ENCODE measurements around the gene SMAGP. TPM values are rescaled to one million over a fixed set of nuclear protein-coding genes. Genes with fewer than 3 reads are reported as not detected.

SMAGP gene
- total RNA-seq, 1 experiment from 2014 or later, result 11.6 TPM

DNA sequence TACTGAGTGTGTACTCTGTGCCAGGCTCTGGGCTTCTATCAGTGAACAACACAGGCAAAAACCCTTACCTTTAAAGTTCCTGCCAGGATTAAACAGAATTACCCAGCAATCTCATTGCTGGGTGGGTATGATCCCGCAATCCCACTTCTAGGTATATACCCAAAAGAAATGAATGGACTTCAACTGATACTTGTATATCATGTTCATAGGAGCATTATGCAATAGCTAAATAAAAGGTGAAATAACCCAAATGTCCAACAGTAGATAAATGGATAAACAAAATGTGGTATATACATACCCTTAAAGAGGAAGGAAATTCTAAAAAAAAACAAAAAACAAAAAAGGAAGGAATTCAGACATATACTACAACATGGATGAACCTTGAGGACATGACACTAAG, 16.9 kb downstream of the SMAGP start:
- Mint-ChIP-seq H3K9me3 (no peaks in the 10 kb centered on the region), H3K4me1 (peaks cover 18% of the 10 kb centered on the region), H3K27ac (no peak overlapping the region), H3K27me3 (ENCODE audit: low read depth) (no peaks in the 10 kb centered on the region), H3K36me3 (no peaks in the 10 kb centered on the region), H3K4me3 (no peak overlapping the region)
- POLR2A ChIA-PET, result no interaction called here
- TF ChIP-seq HMGXB4 (CRISPR knock-in tag; IDR thresholded peaks at IDR 0.05), result no peak
- TF ChIP-seq ZNF416 (CRISPR knock-in tag; IDR thresholded peaks at IDR 0.05), result no peak
- TF ChIP-seq TEAD4 (CRISPR knock-in tag; IDR thresholded peaks at IDR 0.05), result no peak
- TF ChIP-seq, protein P1, sequence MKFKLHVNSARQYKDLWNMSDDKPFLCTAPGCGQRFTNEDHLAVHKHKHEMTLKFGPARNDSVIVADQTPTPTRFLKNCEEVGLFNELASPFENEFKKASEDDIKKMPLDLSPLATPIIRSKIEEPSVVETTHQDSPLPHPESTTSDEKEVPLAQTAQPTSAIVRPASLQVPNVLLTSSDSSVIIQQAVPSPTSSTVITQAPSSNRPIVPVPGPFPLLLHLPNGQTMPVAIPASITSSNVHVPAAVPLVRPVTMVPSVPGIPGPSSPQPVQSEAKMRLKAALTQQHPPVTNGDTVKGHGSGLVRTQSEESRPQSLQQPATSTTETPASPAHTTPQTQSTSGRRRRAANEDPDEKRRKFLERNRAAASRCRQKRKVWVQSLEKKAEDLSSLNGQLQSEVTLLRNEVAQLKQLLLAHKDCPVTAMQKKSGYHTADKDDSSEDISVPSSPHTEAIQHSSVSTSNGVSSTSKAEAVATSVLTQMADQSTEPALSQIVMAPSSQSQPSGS (CRISPR knock-in tag; IDR thresholded peaks at IDR 0.05; ENCODE audit: borderline replicate concordance, low read depth), result no peak
- TF ChIP-seq OVOL2 (CRISPR knock-in tag; IDR thresholded peaks at IDR 0.05; ENCODE audit: borderline replicate concordance), result no peak
- TF ChIP-seq, protein P2, sequence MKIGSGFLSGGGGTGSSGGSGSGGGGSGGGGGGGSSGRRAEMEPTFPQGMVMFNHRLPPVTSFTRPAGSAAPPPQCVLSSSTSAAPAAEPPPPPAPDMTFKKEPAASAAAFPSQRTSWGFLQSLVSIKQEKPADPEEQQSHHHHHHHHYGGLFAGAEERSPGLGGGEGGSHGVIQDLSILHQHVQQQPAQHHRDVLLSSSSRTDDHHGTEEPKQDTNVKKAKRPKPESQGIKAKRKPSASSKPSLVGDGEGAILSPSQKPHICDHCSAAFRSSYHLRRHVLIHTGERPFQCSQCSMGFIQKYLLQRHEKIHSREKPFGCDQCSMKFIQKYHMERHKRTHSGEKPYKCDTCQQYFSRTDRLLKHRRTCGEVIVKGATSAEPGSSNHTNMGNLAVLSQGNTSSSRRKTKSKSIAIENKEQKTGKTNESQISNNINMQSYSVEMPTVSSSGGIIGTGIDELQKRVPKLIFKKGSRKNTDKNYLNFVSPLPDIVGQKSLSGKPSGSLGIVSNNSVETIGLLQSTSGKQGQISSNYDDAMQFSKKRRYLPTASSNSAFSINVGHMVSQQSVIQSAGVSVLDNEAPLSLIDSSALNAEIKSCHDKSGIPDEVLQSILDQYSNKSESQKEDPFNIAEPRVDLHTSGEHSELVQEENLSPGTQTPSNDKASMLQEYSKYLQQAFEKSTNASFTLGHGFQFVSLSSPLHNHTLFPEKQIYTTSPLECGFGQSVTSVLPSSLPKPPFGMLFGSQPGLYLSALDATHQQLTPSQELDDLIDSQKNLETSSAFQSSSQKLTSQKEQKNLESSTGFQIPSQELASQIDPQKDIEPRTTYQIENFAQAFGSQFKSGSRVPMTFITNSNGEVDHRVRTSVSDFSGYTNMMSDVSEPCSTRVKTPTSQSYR (CRISPR knock-in tag; IDR thresholded peaks at IDR 0.05), result no peak
- no peak for TF ChIP-seq ATF6 (CRISPR knock-in tag; IDR thresholded peaks at IDR 0.05)
- no peak for TF ChIP-seq MLX (CRISPR knock-in tag; IDR thresholded peaks at IDR 0.05)
- TF ChIP-seq, protein P3, sequence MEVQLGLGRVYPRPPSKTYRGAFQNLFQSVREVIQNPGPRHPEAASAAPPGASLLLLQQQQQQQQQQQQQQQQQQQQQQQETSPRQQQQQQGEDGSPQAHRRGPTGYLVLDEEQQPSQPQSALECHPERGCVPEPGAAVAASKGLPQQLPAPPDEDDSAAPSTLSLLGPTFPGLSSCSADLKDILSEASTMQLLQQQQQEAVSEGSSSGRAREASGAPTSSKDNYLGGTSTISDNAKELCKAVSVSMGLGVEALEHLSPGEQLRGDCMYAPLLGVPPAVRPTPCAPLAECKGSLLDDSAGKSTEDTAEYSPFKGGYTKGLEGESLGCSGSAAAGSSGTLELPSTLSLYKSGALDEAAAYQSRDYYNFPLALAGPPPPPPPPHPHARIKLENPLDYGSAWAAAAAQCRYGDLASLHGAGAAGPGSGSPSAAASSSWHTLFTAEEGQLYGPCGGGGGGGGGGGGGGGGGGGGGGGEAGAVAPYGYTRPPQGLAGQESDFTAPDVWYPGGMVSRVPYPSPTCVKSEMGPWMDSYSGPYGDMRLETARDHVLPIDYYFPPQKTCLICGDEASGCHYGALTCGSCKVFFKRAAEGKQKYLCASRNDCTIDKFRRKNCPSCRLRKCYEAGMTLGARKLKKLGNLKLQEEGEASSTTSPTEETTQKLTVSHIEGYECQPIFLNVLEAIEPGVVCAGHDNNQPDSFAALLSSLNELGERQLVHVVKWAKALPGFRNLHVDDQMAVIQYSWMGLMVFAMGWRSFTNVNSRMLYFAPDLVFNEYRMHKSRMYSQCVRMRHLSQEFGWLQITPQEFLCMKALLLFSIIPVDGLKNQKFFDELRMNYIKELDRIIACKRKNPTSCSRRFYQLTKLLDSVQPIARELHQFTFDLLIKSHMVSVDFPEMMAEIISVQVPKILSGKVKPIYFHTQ (CRISPR knock-in tag; IDR thresholded peaks at IDR 0.05), result no peak
- TF ChIP-seq, protein P4, sequence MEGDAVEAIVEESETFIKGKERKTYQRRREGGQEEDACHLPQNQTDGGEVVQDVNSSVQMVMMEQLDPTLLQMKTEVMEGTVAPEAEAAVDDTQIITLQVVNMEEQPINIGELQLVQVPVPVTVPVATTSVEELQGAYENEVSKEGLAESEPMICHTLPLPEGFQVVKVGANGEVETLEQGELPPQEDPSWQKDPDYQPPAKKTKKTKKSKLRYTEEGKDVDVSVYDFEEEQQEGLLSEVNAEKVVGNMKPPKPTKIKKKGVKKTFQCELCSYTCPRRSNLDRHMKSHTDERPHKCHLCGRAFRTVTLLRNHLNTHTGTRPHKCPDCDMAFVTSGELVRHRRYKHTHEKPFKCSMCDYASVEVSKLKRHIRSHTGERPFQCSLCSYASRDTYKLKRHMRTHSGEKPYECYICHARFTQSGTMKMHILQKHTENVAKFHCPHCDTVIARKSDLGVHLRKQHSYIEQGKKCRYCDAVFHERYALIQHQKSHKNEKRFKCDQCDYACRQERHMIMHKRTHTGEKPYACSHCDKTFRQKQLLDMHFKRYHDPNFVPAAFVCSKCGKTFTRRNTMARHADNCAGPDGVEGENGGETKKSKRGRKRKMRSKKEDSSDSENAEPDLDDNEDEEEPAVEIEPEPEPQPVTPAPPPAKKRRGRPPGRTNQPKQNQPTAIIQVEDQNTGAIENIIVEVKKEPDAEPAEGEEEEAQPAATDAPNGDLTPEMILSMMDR (IDR thresholded peaks at IDR 0.05), result no peak
- DNase-seq (ENCODE audit: low spot score), result no peak
- no peak for ATAC-seq
- CTCF ChIA-PET, result interaction anchor here (0.9 to 2.0 kb wide), 5 partner anchors 15 to 112 kb away, joined by 3 to 14 read pairs (median 5); partner anchors contain the start of genes DAZAP2 and SMAGP
